Activated gamma-delta T cell treated with Interleukin-2 at 50 U/mL for 16 hours (primary cell): ENCODE data around the gene HGFAC.

Source experiments
- DNase-seq: peaks from one replicate; pipeline ENCODE4 v3.0.0-alpha.2; 2020

Gene HGFAC

GRCh38 chr4:3427134-3427476 is 14.7 kb upstream of the HGFAC start:
- DNase-seq: no peak

- DNase-seq: no peak
These were observed 13.9 kb upstream of the HGFAC start for GRCh38 chr4:3427706-3428446.

GRCh38 chr4:3429651-3430050 is 12.1 kb upstream of the HGFAC start:
- DNase-seq: no peak

- no peak for DNase-seq
These were observed 11.2 kb upstream of the HGFAC start for GRCh38 chr4:3430524-3430923.

GRCh38 chr4:3431446-3431993 is 10.2 kb upstream of the HGFAC start:
- DNase-seq: no peak

- DNase-seq: no peak
These were observed 9.4 kb upstream of the HGFAC start for GRCh38 chr4:3432381-3432790.

- no peak for DNase-seq
These were observed 8.5 kb upstream of the HGFAC start for GRCh38 chr4:3433138-3433869.

- no peak for DNase-seq
These were observed 6.7 kb upstream of the HGFAC start for GRCh38 chr4:3434881-3435685.

- DNase-seq: no peak
These were observed 6.1 kb upstream of the HGFAC start for GRCh38 chr4:3435686-3435956.

- DNase-seq: no peak
These were observed 5.5 kb upstream of the HGFAC start for GRCh38 chr4:3436048-3436797.

- no peak for DNase-seq
These were observed 4.8 kb upstream of the HGFAC start for GRCh38 chr4:3436798-3437581.

GRCh38 chr4:3437582-3437936 is 4.2 kb upstream of the HGFAC start:
- no peak for DNase-seq

- no peak for DNase-seq
These were observed 3.5 kb upstream of the HGFAC start for GRCh38 chr4:3437998-3438846.

- no peak for DNase-seq
These were observed 3.0 kb upstream of the HGFAC start for GRCh38 chr4:3438847-3439180.

GRCh38 chr4:3439391-3439790 is 2.4 kb upstream of the HGFAC start:
- no peak for DNase-seq

- DNase-seq: no peak
These were observed 1.8 kb upstream of the HGFAC start for GRCh38 chr4:3440011-3440410.

GRCh38 chr4:3440979-3441500 is 728 bp upstream of the HGFAC start:
- no peak for DNase-seq

- DNase-seq: no peak
These were observed 741 bp downstream of the HGFAC start for GRCh38 chr4:3442460-3442958.

GRCh38 chr4:3442959-3443749 is 1.4 kb downstream of the HGFAC start:
- DNase-seq: peak; percentile 62

- no peak for DNase-seq
These were observed 2.1 kb downstream of the HGFAC start for GRCh38 chr4:3443750-3444309.
